Activated T-cell treated with anti-CD3 and anti-CD28 coated beads for 48 hours (primary cell): Measurements from ENCODE around the gene SCYGR2.
"Not testable (repeated sequence)": the region's sequence is repeated elsewhere in the genome, so short reads cannot be mapped to it uniquely, and the experiment has no call there.

Experiments
- DNase-seq: peaks from one replicate; pipeline ENCODE4 v3.0.0-alpha.2; 2020; ENCODE audit warnings: low read depth

The SCYGR2 gene

GRCh38 chr2:227598835-227599503, at the start of gene SCYGR2:
TSS of gene SCYGR2 (plus strand) at chr2:227598893. CDS start at chr2:227598893, 0 bp downstream.
- DNase-seq = not testable (repeated sequence)

- DNase-seq = no peak
Measured at GRCh38 chr2:227551836-227552235, 46.9 kb upstream of the SCYGR2 start.

DNA sequence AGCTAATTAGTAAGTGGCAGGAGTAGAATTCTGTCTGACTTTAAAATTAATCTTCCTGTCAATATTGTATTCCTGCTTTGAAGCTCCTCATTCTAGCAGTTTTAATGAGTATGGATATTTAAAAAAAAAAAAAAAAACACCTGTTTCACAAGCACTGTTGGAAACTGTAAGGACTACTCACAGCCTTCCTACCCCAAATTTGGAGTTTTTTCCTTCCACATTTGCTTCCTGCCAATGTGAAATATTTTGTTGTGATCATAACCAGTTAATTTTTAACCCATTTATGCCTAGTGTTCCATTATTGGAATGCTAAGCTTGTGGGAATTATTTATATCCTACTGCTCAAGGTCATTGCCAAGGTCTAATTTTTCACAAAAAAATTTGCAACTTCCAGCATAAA, 36.1 kb upstream of the SCYGR2 start:
- DNase-seq = no peak

- no peak for DNase-seq
Measured at GRCh38 chr2:227565080-227565479, 33.6 kb upstream of the SCYGR2 start.

DNA sequence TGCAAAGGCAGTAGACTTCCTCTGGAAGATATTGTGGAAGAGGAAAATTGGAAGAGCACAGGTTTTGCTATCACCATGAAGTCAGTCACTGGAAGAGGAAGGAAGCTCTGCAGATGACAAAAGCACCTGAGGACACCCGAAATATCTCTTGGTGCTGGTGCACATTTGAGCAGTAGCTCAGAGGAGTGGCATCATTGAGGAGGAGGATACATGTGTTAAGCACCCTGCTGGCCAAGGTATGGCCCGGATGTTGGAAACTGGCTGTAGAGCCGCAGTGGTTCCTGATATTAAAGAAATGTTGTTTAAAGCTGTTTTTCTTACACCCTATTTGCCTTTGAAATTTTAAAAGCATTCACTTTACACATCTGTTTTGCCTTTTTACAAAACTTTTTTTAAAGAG, 32.7 kb upstream of the SCYGR2 start:
- no peak for DNase-seq

GRCh38 chr2:227568852-227569169, 29.9 kb upstream of the SCYGR2 start:
- DNase-seq = no peak

GRCh38 chr2:227570615-227571014, 28.1 kb upstream of the SCYGR2 start:
- DNase-seq = no peak

DNA sequence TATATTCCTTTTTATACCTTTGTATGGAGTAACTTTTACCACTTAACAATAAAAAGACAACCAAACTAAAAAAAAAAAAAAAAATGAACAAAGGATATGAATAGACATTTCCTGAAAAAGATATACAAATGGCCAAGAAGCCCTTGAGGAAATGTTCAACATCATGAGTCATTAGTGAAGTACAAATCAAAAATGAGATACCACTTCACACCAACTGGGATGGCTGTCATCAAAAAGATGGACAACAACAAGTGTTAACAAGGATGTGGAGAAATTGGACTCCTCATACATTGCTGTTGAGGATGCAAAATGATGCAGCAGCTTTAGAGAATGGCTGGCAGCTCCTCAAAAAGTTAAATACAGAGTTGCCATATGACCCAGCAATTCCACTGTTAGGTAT, 22.6 kb upstream of the SCYGR2 start:
- DNase-seq = no peak

DNA sequence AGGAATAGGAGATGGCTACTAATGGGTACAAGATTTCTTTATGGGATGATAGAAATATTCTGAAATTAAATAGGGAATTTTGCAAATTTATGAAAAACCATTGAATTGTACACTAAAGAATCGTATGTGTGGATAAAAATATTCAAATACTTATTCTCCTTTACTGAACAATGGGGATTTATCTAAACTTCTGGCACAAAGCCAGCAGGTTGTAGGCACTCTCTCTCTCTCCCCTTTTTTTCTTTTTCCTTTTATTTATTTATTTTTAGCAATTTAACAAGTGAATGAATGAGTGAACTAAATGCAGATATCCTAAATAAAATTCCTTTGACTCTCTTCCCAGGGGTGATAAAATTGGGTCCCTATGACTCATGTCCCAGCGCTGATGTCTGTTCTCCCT, 21.9 kb upstream of the SCYGR2 start:
- no peak for DNase-seq

- no peak for DNase-seq
Measured at GRCh38 chr2:227577555-227577954, 21.1 kb upstream of the SCYGR2 start.

GRCh38 chr2:227578642-227579041, 20.1 kb upstream of the SCYGR2 start:
- DNase-seq = no peak

- no peak for DNase-seq
Measured at GRCh38 chr2:227579791-227580190, 18.9 kb upstream of the SCYGR2 start.

DNA sequence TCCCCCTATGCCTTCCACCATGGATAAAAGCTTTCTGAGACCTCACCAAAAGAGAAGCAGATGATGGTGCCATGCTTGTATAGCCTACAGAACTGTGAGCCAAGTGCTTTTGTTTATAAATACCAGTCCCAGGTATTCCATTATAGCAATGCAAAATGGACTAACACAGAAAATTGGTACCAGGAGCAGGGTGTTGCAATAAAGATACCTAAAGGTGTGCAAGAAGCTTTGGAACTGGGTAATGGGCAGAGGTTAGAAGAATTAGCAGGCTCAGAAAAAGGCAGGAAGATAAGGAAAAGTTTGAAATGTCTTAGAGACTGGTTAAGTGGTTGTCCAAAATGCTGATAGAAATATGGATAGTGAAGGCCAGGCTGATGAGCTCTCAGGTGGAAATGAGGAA, 16.3 kb upstream of the SCYGR2 start:
- DNase-seq = no peak

- no peak for DNase-seq
Measured at GRCh38 chr2:227592694-227593387, 5.9 kb upstream of the SCYGR2 start.

DNA sequence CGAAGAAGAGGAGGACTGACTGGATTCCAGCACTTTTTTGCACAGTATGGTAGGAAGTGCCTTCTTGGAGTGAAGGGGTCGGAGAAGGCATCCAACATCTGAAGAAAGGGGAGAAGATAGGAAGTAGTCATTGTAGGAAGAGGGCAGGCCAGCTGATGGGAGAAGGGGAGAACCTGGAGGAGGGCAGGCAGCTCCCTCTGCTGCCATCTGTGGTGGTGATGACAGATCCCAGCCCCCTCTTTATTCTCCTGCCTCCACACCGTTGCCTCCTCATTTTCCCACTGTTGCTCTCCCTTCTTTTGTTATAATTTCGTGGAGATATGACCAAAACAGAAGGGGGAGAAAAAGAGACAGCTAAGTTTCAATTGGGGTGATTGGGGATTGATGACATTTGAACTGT, 2.9 kb upstream of the SCYGR2 start:
- DNase-seq = no peak

- no peak for DNase-seq
Measured at GRCh38 chr2:227597036-227597435, 1.7 kb upstream of the SCYGR2 start.

GRCh38 chr2:227597998-227598397, 695 bp upstream of the SCYGR2 start:
- no peak for DNase-seq

DNA sequence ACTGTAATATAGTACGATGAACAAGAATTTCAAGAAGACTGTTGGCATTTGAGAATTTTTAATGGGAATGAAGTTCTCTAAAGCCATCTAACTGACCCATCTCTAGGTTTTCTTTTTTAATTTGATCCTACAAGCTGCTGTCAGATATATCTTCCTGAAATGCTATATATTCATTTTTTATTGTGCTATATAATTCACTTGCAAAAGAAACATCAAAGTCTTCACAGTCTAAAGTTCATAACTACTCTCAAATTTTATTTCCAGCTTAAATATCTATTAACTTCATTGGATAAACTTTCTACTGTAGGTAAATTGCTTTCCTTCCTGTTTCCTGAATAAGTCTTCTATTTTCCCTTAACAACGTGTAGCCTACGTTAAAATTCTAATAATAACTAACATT, 3.7 kb downstream of the SCYGR2 start:
- no peak for DNase-seq

- DNase-seq = no peak
Measured at GRCh38 chr2:227606476-227606875, 7.8 kb downstream of the SCYGR2 start.

GRCh38 chr2:227607941-227608340, 9.2 kb downstream of the SCYGR2 start:
- no peak for DNase-seq

DNA sequence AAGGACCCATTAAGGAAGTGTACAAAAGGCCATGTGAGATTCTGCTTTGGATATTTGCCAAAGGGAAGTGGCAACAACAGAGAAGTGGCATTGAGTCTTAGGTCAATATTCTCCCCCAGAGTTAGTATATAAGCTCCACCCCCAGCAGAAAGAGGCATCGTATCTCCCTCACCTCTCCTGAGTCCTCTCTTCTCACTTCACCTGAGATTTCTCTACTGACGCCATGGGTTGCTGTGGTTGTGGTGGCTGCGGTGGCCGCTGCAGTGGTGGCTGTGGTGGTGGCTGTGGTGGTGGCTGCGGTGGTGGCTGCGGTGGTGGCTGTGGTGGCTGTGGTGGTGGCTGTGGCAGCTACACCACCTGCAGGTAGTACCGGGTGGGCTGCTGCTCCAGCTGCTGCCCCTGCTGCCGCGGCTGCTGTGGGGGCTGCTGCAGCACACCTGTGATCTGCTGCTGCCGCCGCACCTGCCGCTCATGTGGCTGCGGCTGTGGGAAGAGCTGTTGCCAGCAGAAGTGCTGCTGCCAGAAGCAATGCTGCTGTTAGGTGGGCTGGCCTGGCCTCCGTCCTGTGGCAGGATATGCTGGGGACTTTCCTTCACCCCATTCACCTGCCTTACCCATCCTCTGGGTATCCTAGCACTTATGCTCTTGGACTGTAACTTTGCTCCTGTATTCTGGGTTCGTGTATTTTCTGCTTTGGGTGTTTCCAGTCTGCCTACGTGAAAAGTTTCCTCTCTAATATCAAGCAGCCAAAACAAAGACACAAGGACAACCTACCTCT, 10.1 kb downstream of the SCYGR2 start:
- DNase-seq = no peak

GRCh38 chr2:227610123-227610522, 11.4 kb downstream of the SCYGR2 start:
- no peak for DNase-seq

GRCh38 chr2:227612546-227613271, 14.0 kb downstream of the SCYGR2 start:
- DNase-seq = no peak
